H4 (cell line): ENCODE data around the gene MPRIP. TPM values are rescaled to one million over a fixed set of nuclear protein-coding genes. Genes with fewer than 3 reads are reported as not detected.

Experiments used
- DNase-seq: peaks from one replicate; pipeline ENCODE4 v3.0.0-alpha.2; 2015; ENCODE audit warnings: low spot score
- total RNA-seq: library from RNA; depleted of rRNA; stranded (reverse); fragments of >200 nt; shearing (Covaris generic); gene quantifications from 2 replicates; pipeline ENCODE4 v1.2.3, GENCODE V29; 2014

The MPRIP gene
- total RNA-seq, 1 experiment from 2014 or later = 99.5 TPM

GRCh38 chr17:17070931-17071330, 28.7 kb downstream of the MPRIP start:
- DNase-seq = no peak

- no peak for DNase-seq
Measured at GRCh38 chr17:17071531-17072360, 29.5 kb downstream of the MPRIP start.

GRCh38 chr17:17072546-17072945, 30.3 kb downstream of the MPRIP start:
- no peak for DNase-seq

- DNase-seq = no peak
Measured at GRCh38 chr17:17073030-17073564, 30.8 kb downstream of the MPRIP start.

GRCh38 chr17:17073581-17074403, 31.5 kb downstream of the MPRIP start:
- DNase-seq = no peak

GRCh38 chr17:17075125-17075781, 33.0 kb downstream of the MPRIP start:
- DNase-seq = no peak

GRCh38 chr17:17076066-17076465, 33.8 kb downstream of the MPRIP start:
- DNase-seq = no peak

- DNase-seq = no peak
Measured at GRCh38 chr17:17077101-17077500, 34.8 kb downstream of the MPRIP start.

GRCh38 chr17:17077861-17078732, 35.8 kb downstream of the MPRIP start:
- no peak for DNase-seq

- DNase-seq = no peak
Measured at GRCh38 chr17:17078832-17079231, 36.6 kb downstream of the MPRIP start.

- DNase-seq = no peak
Measured at GRCh38 chr17:17079336-17079735, 37.1 kb downstream of the MPRIP start.

- no peak for DNase-seq
Measured at GRCh38 chr17:17079761-17080160, 37.5 kb downstream of the MPRIP start.

GRCh38 chr17:17080181-17080631, 37.9 kb downstream of the MPRIP start:
- no peak for DNase-seq

GRCh38 chr17:17080781-17081180, 38.5 kb downstream of the MPRIP start:
- DNase-seq = no peak

GRCh38 chr17:17081304-17081940, 39.2 kb downstream of the MPRIP start:
- no peak for DNase-seq

GRCh38 chr17:17082878-17083277, 40.6 kb downstream of the MPRIP start:
- no peak for DNase-seq

- DNase-seq = no peak
Measured at GRCh38 chr17:17084317-17084835, 42.1 kb downstream of the MPRIP start.

- no peak for DNase-seq
Measured at GRCh38 chr17:17084941-17085340, 42.7 kb downstream of the MPRIP start.

GRCh38 chr17:17086585-17086984, 44.3 kb downstream of the MPRIP start:
- DNase-seq = no peak

GRCh38 chr17:17087424-17088015, 45.3 kb downstream of the MPRIP start:
- no peak for DNase-seq
